Natural killer cell (primary cell): ENCODE measurements around the gene NCAM1. TPM values are rescaled to one million over a fixed set of nuclear protein-coding genes. Genes with fewer than 3 reads are reported as not detected.

Experiments
- ATAC-seq, 3 donors: fragments of 150-1000 bp in 2 of 3; fragments of 200-7000 bp in 1 of 3; cut with Tn5 transposase; 1 replicate in 1 of 3; 2 replicates in 2 of 3; pipeline ENCODE4 v1.10.0; 2021; ENCODE audit warnings: mild to moderate bottlenecking in 2 of 3, moderate library complexity in 2 of 3
- DNase-seq, 2 donors: peaks; one replicate each; pipeline versions ENCODE4 v3.0.0 to v3.0.0-alpha.2; 2013 to 2021; ENCODE audit warnings: mixed read lengths in 1 of 2
- H3K27ac ChIP-seq: one replicate; pipeline ENCODE4 v1.5.1; 2013; ENCODE audit warnings: mild to moderate bottlenecking, low read length
- H3K27me3 ChIP-seq: one replicate; pipeline ENCODE4 v1.6.1; 2013; ENCODE audit warnings: low read length; ENCODE audit not compliant: control insufficient read depth, insufficient read depth
- H3K36me3 ChIP-seq: one replicate; pipeline ENCODE4 v1.6.1; 2013; ENCODE audit warnings: low read length; ENCODE audit not compliant: control insufficient read depth, insufficient read depth
- H3K4me1 ChIP-seq: one replicate; pipeline ENCODE4 v1.6.1; 2013; ENCODE audit warnings: low read length; ENCODE audit not compliant: control insufficient read depth, insufficient read depth
- H3K4me3 ChIP-seq: one replicate; pipeline ENCODE4 v1.5.1; 2013; ENCODE audit warnings: low read length
- H3K9me3 ChIP-seq: one replicate; pipeline ENCODE4 v1.6.1; 2013; ENCODE audit warnings: low read length; ENCODE audit not compliant: control insufficient read depth, insufficient read depth
- H3K27ac Mint-ChIP-seq, 2 donors: one replicate each; pipeline ENCODE4 v1.8.0; 2022; ENCODE audit warnings: mild to moderate bottlenecking in 2 of 2, mixed read lengths in 2 of 2, moderate library complexity in 1 of 2
- H3K27me3 Mint-ChIP-seq, 2 donors: one replicate each; pipeline ENCODE4 v1.8.0; 2022; ENCODE audit warnings: low read depth in 2 of 2, mixed read lengths in 2 of 2
- H3K36me3 Mint-ChIP-seq: one replicate; pipeline ENCODE4 v1.8.0; 2022; ENCODE audit warnings: mixed read lengths
- H3K4me1 Mint-ChIP-seq, 2 donors: one replicate each; pipeline ENCODE4 v1.8.0; 2022; ENCODE audit warnings: mixed read lengths in 2 of 2
- H3K4me3 Mint-ChIP-seq: one replicate; pipeline ENCODE4 v1.8.0; 2022; ENCODE audit warnings: mild to moderate bottlenecking, moderate library complexity, mixed read lengths
- H3K9me3 Mint-ChIP-seq, 2 donors: one replicate each; pipeline ENCODE4 v1.8.0; 2022; ENCODE audit warnings: mixed read lengths in 2 of 2
- CTCF ChIP-seq: fragments of 200-600 bp; IDR thresholded peaks from one replicate; pipeline ENCODE4 v1.8.0; 2022; ENCODE audit warnings: antibody characterized with exemption
- WGBS: methylation state at CpG from one replicate; pipeline ENCODE4 v1.1.7; 2013; ENCODE audit warnings: missing lambda C conversion rate; ENCODE audit not compliant: insufficient coverage; 5-methylcytosine and 5-hydroxymethylcytosine counted together
- intact Hi-C: fragments of 100-400 bp; cut with micrococcal nuclease; formaldehyde crosslinking; loops from one replicate; pipeline ENCODE4 v1.14.2; 2022
- total RNA-seq, 4 donors: library from RNA; stranded (reverse); fragments of 120-200 nt in 1 of 4; gene quantifications; one replicate each; pipeline versions ENCODE4 v1.2.3 to v1.2.4, GENCODE V29; 2013 to 2022

NCAM1 gene
- total RNA-seq, 3 donors from 2014 or later (not counting 1 experiment from before 2014, with no cell fraction given), result 129 to 208 (median 187) TPM

DNA sequence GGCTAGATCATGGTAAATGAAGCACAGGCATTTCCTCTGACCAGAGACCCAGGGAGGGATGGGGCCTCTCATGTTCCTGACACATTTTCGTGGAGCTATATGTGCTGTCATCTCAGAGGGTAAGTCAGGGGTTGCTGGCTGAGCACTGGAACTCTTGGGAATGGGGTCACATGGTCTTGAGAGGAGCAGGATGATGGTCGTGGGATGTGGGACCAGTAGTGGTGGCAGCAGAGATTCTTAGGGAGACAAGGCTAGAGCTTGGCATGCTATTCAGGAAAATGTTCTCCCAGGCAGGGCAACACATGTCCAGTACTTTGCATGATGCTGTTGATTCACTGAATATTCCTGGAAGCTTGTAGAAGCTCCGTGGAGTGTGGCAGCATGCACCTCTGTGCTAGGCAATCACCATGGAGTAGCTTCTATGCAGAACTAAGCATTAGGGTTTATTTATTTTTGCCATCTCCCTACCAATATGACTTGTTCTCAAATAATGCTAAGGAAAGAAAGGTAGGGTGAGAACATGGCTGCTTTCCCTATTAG is 321.7 kb downstream of the NCAM1 start:
- intact Hi-C loops, result no loop called here
- no peaks in the 10 kb centered on the region for H3K27me3 ChIP-seq
- H3K36me3 Mint-ChIP-seq, result no peaks in the 10 kb centered on the region
- 83% methylated on average over 3 of the region's 3 CpGs for WGBS
- ATAC-seq (no peak), DNase-seq (no peak)
- no peak overlapping the region for H3K4me3 ChIP-seq
- no peak overlapping the region for H3K27ac ChIP-seq
- H3K27ac Mint-ChIP-seq, result no peak overlapping the region
- H3K9me3 Mint-ChIP-seq, result no peaks in the 10 kb centered on the region
- H3K4me3 Mint-ChIP-seq, result no peak overlapping the region
- H3K36me3 ChIP-seq, result peaks cover 3% of the 10 kb centered on the region
- no peak for TF ChIP-seq CTCF
- H3K9me3 ChIP-seq, result no peaks in the 10 kb centered on the region
- no peaks in the 10 kb centered on the region for H3K4me1 ChIP-seq
- H3K4me1 Mint-ChIP-seq, result no peaks in the 10 kb centered on the region
- H3K27me3 Mint-ChIP-seq, result peaks cover 5 to 7% of the 10 kb centered on the region in 2 donors

DNA sequence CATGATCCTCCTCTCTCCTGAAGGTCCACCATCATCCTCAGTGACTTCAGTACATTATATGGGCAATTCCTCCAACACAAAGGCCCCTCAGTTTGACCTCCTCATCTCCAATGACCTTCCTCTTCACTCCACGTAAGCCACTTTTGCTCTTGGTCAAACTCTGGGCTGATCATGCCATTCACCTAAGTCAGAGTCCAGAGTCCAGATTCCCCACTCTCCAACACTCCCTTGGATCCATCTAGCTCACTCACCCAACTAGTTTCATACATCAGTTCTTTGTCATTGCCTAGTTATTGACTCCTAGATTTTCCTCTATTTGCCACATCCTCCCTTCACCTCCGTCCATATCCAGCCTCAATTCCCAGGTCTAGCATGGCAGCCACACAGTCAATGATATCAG is 322.7 kb downstream of the NCAM1 start:
- Mint-ChIP-seq H3K4me3 (no peak overlapping the region), H3K27me3 (peaks cover 5 to 7% of the 10 kb centered on the region in 2 donors), H3K27ac (no peak overlapping the region), H3K9me3 (no peaks in the 10 kb centered on the region), H3K36me3 (no peaks in the 10 kb centered on the region), H3K4me1 (no peaks in the 10 kb centered on the region)
- Histone ChIP-seq H3K36me3 (no peaks in the 10 kb centered on the region), H3K27ac (no peak overlapping the region), H3K4me3 (no peak overlapping the region), H3K4me1 (no peaks in the 10 kb centered on the region), H3K9me3 (no peaks in the 10 kb centered on the region), H3K27me3 (no peaks in the 10 kb centered on the region)
- DNase-seq, result no peak
- TF ChIP-seq CTCF, result no peak
- 88% methylated on average over 2 of the region's 2 CpGs for WGBS
- intact Hi-C loops, result no loop called here
- ATAC-seq, result no peak

- peaks cover 5 to 7% of the 10 kb centered on the region in 2 donors for H3K27me3 Mint-ChIP-seq
- Histone ChIP-seq H3K27me3 (no peaks in the 10 kb centered on the region), H3K4me3 (no peak overlapping the region), H3K27ac (no peak overlapping the region), H3K9me3 (no peaks in the 10 kb centered on the region), H3K36me3 (no peaks in the 10 kb centered on the region), H3K4me1 (no peaks in the 10 kb centered on the region)
- ATAC-seq (no peak), DNase-seq (no peak)
- 89% methylated on average over 3 of the region's 3 CpGs for WGBS
- H3K9me3 Mint-ChIP-seq, result no peaks in the 10 kb centered on the region
- H3K4me3 Mint-ChIP-seq, result no peak overlapping the region
- no peak overlapping the region for H3K27ac Mint-ChIP-seq
- H3K4me1 Mint-ChIP-seq, result no peaks in the 10 kb centered on the region
- intact Hi-C loops, result no loop called here
- no peaks in the 10 kb centered on the region for H3K36me3 Mint-ChIP-seq
- no peak for TF ChIP-seq CTCF
These were observed 324.8 kb downstream of the NCAM1 start for GRCh38 chr11:113286009-113286408.
